GM23248 (cell line): Measurements from ENCODE around the gene RPAP3.

Experiments used
- EZH2 ChIP-seq: fragments of 200-600 bp; sonication (generic); IDR thresholded peaks from 2 replicates; pipeline ENCODE4 v1.6.1; 2018; ENCODE audit warnings: antibody characterized with exemption, mild to moderate bottlenecking; ENCODE audit not compliant: insufficient read depth, poor library complexity, severe bottlenecking
- EZH2phosphoT487 ChIP-seq: fragments of 200-600 bp; sonication (generic); IDR thresholded peaks from 2 replicates; pipeline ENCODE4 v1.6.1; 2018; ENCODE audit warnings: antibody characterized with exemption, moderate library complexity, mild to moderate bottlenecking, low read depth; ENCODE audit not compliant: insufficient read depth

DNA sequence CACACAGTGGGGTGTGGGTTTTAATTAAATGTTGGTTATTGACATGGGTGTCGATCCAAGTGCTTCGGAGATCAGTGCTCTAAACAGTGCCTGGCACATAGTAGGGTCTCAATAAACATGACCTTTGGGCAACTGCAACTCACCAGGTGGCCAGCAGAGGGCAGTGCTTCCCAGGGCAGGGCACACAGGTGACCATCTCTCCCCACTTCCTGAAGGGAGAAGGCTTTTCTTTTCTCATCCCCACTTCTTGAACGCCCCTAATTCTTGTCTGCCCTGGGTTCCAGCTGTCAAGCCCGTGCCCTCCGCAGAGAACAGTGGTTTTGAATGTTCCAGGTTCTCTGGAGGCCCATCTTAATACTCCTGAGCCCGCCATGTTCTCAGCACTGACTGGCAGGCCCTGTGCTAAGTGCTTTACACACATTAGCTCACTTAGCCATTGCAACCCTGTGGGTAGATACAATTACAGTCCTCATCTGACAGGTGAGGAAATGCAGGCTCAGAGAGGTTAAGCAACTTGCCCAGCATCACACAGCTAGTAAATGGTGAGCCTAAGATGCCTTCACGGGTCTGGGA lies 36.5 kb upstream of the RPAP3 start:
- TF ChIP-seq EZH2 (no peak), EZH2phosphoT487 (no peak)
